Glutamatergic neuron (in vitro differentiated cells): ENCODE data around the gene SIM2. TPM values are rescaled to one million over a fixed set of nuclear protein-coding genes. Genes with fewer than 3 reads are reported as not detected.
A peak's percentile ranks its signal among the peaks of the same experiment; 100 is the strongest.

Experiments used
- DNase-seq: peaks from one replicate; pipeline ENCODE4 v3.0.0; 2022
- H3K27ac Mint-ChIP-seq: one replicate; pipeline ENCODE4 v1.8.0; 2020; ENCODE audit warnings: mild to moderate bottlenecking, mixed read lengths, inconsistent platforms; ENCODE audit not compliant: unreplicated experiment
- H3K27me3 Mint-ChIP-seq: one replicate; pipeline ENCODE4 v1.8.0; 2020; ENCODE audit warnings: mild to moderate bottlenecking, moderate library complexity, mixed read lengths, inconsistent platforms; ENCODE audit not compliant: unreplicated experiment
- H3K36me3 Mint-ChIP-seq: one replicate; pipeline ENCODE4 v1.8.0; 2020; ENCODE audit warnings: mild to moderate bottlenecking, mixed read lengths, inconsistent platforms; ENCODE audit not compliant: unreplicated experiment
- H3K4me1 Mint-ChIP-seq: one replicate; pipeline ENCODE4 v1.8.0; 2020; ENCODE audit warnings: mild to moderate bottlenecking, low read depth, mixed read lengths, inconsistent platforms; ENCODE audit not compliant: unreplicated experiment
- H3K4me3 Mint-ChIP-seq: one replicate; pipeline ENCODE4 v1.8.0; 2020; ENCODE audit warnings: mild to moderate bottlenecking, mixed read lengths, inconsistent platforms; ENCODE audit not compliant: unreplicated experiment
- H3K9me3 Mint-ChIP-seq: one replicate; pipeline ENCODE4 v1.8.0; 2020; ENCODE audit warnings: mild to moderate bottlenecking, moderate library complexity, mixed read lengths, inconsistent platforms; ENCODE audit not compliant: unreplicated experiment
- CTCF ChIP-seq: fragments of 200-600 bp; sonication (generic); IDR thresholded peaks from one replicate; pipeline ENCODE4 v1.5.0; 2021; ENCODE audit not compliant: partially characterized antibody, unreplicated experiment
- total RNA-seq: library from RNA; stranded (reverse); fragmentation: NEBNext Ultra II Directional; extraction: Animal tissue kit (Norgen Biotek cat#: 25700); gene quantifications from one replicate; pipeline ENCODE4 v1.2.1, GENCODE V29; 2021; ENCODE audit not compliant: unreplicated experiment

SIM2 gene
- total RNA-seq, 1 donor from 2014 or later, result 4.8 TPM

GRCh38 chr21:36744560-36745231, 45.8 kb downstream of the SIM2 start:
- DNase-seq, result no peak
- Mint-ChIP-seq H3K27ac (no peak overlapping the region), H3K4me3 (no peak overlapping the region), H3K27me3 (peaks cover 9% of the 10 kb centered on the region), H3K4me1 (peaks cover 6% of the 10 kb centered on the region), H3K9me3 (peaks cover 11% of the 10 kb centered on the region), H3K36me3 (no peaks in the 10 kb centered on the region)
- no peak for TF ChIP-seq CTCF

- H3K4me1 Mint-ChIP-seq, result peaks cover 10% of the 10 kb centered on the region
- no peak overlapping the region for H3K27ac Mint-ChIP-seq
- H3K9me3 Mint-ChIP-seq, result peaks cover 11% of the 10 kb centered on the region
- no peak overlapping the region for H3K4me3 Mint-ChIP-seq
- no peaks in the 10 kb centered on the region for H3K36me3 Mint-ChIP-seq
- DNase-seq, result no peak
- TF ChIP-seq CTCF, result no peak
- H3K27me3 Mint-ChIP-seq, result peaks cover 9% of the 10 kb centered on the region
These were observed 46.5 kb downstream of the SIM2 start for GRCh38 chr21:36745459-36745858.

GRCh38 chr21:36747041-36747814, 48.3 kb downstream of the SIM2 start:
- Mint-ChIP-seq H3K9me3 (peaks cover 11% of the 10 kb centered on the region), H3K4me1 (peaks cover 12% of the 10 kb centered on the region), H3K4me3 (peak overlapping the region; percentile 85), H3K27ac (peak overlapping the region; percentile 70), H3K27me3 (peaks cover 9% of the 10 kb centered on the region), H3K36me3 (no peaks in the 10 kb centered on the region)
- TF ChIP-seq CTCF, result no peak
- DNase-seq, result no peak

GRCh38 chr21:36747815-36748383, 49.0 kb downstream of the SIM2 start:
- H3K27ac Mint-ChIP-seq, result no peak overlapping the region
- peaks cover 11% of the 10 kb centered on the region for H3K9me3 Mint-ChIP-seq
- H3K4me3 Mint-ChIP-seq, result peak overlapping the region; percentile 79

More at GRCh38 chr21:36747815-36748383, 49.0 kb downstream of the SIM2 start:
- TF ChIP-seq CTCF, result no peak
- H3K36me3 Mint-ChIP-seq, result no peaks in the 10 kb centered on the region
- peak; percentile 88 for DNase-seq
- peaks cover 12% of the 10 kb centered on the region for H3K4me1 Mint-ChIP-seq
- H3K27me3 Mint-ChIP-seq, result peaks cover 9% of the 10 kb centered on the region
